GM19328 (cell line): Measurements from ENCODE around the gene TMEM171.

Source experiments
- ATAC-seq: cut with Tn5 transposase; IDR thresholded peaks from one replicate; pipeline ENCODE4 v1.9.1; 2021; ENCODE audit warnings: mild to moderate bottlenecking, moderate library complexity; ENCODE audit not compliant: unreplicated experiment

TMEM171 gene

GRCh38 chr5:73120222-73121118 lies at the start of gene TMEM171:
TMEM171 (plus strand) TSS chr5:73120575; CDS start chr5:73123374, 2,799 bp downstream.
- no peak for ATAC-seq

- ATAC-seq, result no peak
Measured at GRCh38 chr5:73081093-73081492, 39.3 kb upstream of the TMEM171 start.

GRCh38 chr5:73088026-73088425 lies 32.3 kb upstream of the TMEM171 start:
- ATAC-seq, result no peak

- ATAC-seq, result no peak
Measured at GRCh38 chr5:73093943-73094342, 26.4 kb upstream of the TMEM171 start.

- no peak for ATAC-seq
Measured at GRCh38 chr5:73094415-73094814, 26.0 kb upstream of the TMEM171 start.

- no peak for ATAC-seq
Measured at GRCh38 chr5:73095564-73096238, 24.7 kb upstream of the TMEM171 start.

- ATAC-seq, result no peak
Measured at GRCh38 chr5:73096239-73096575, 24.2 kb upstream of the TMEM171 start.

GRCh38 chr5:73097740-73098139 lies 22.6 kb upstream of the TMEM171 start:
- ATAC-seq, result no peak

- no peak for ATAC-seq
Measured at GRCh38 chr5:73100109-73100508, 20.3 kb upstream of the TMEM171 start.

- ATAC-seq, result no peak
Measured at GRCh38 chr5:73103870-73104299, 16.5 kb upstream of the TMEM171 start.

- ATAC-seq, result no peak
Measured at GRCh38 chr5:73104326-73104725, 16.0 kb upstream of the TMEM171 start.

GRCh38 chr5:73106335-73106734 lies 14.0 kb upstream of the TMEM171 start:
- no peak for ATAC-seq

- no peak for ATAC-seq
Measured at GRCh38 chr5:73110190-73110589, 10.2 kb upstream of the TMEM171 start.

- no peak for ATAC-seq
Measured at GRCh38 chr5:73111536-73111935, 8.8 kb upstream of the TMEM171 start.

- ATAC-seq, result no peak
Measured at GRCh38 chr5:73112359-73112758, 8.0 kb upstream of the TMEM171 start.

GRCh38 chr5:73114044-73114688 lies 6.2 kb upstream of the TMEM171 start:
- ATAC-seq, result no peak

GRCh38 chr5:73115399-73116051 lies 4.8 kb upstream of the TMEM171 start:
- ATAC-seq, result no peak

- no peak for ATAC-seq
Measured at GRCh38 chr5:73116506-73116905, 3.9 kb upstream of the TMEM171 start.

- no peak for ATAC-seq
Measured at GRCh38 chr5:73117088-73117740, 3.2 kb upstream of the TMEM171 start.

- no peak for ATAC-seq
Measured at GRCh38 chr5:73118391-73118973, 1.9 kb upstream of the TMEM171 start.
